Measurements from ENCODE around the gene PTP4A2. TPM values are rescaled to one million over a fixed set of nuclear protein-coding genes. Genes with fewer than 3 reads are reported as not detected.

The PTP4A2 gene
- total RNA-seq, 4 donors from 2014 or later = 160 to 241 (median 173) TPM

- DNase-seq (ENCODE audit: extremely low spot score) = no peak
- intact Hi-C loops (cut with DNase I) = no loop called here
- Histone ChIP-seq H3K4me1 (peaks cover 4 to 17% (median 12%) of the 10 kb centered on the region in 4 donors), H3K4me3 (no peak overlapping the region), H3K9me3 (no peaks in the 10 kb centered on the region), H3K36me3 (no peaks in the 10 kb centered on the region), H3K27ac (replicated peaks in 1 of 4) (peak overlapping the region in 2 of 4 donors; percentile 5 to 46), H3K27me3 (no peaks in the 10 kb centered on the region)
- WGBS = 40% methylated on average over 6 of the region's 6 CpGs
- TF ChIP-seq CTCF (IDR thresholded peaks at IDR 0.05) (peak; percentile 25 to 42 (median 38)), POLR2AphosphoS5 (IDR thresholded peaks at IDR 0.05) (peak in 1 of 2 donors; percentile 33), EP300 (IDR thresholded peaks at IDR 0.05) (no peak), POLR2A (IDR thresholded peaks at IDR 0.05; ENCODE audit: low read depth) (no peak)
Measured at GRCh38 chr1:31977385-31978131, 39.4 kb upstream of the PTP4A2 start.

- Histone ChIP-seq H3K4me1 (peaks cover 4 to 17% (median 12%) of the 10 kb centered on the region in 4 donors), H3K27ac (replicated peaks in 1 of 4) (no peak overlapping the region), H3K9me3 (no peaks in the 10 kb centered on the region), H3K4me3 (no peak overlapping the region), H3K27me3 (no peaks in the 10 kb centered on the region), H3K36me3 (no peaks in the 10 kb centered on the region)
- TF ChIP-seq CTCF (IDR thresholded peaks at IDR 0.05) (no peak), POLR2A (IDR thresholded peaks at IDR 0.05; ENCODE audit: low read depth) (no peak), POLR2AphosphoS5 (IDR thresholded peaks at IDR 0.05) (no peak), EP300 (IDR thresholded peaks at IDR 0.05) (no peak)
- intact Hi-C loops (cut with DNase I) = no loop called here
- WGBS = 93% methylated on average over 1 of the region's 1 CpG
- no peak for DNase-seq (ENCODE audit: extremely low spot score)
Measured at GRCh38 chr1:31976401-31976800, 38.2 kb upstream of the PTP4A2 start.

GRCh38 chr1:31970873-31971272 is 32.7 kb upstream of the PTP4A2 start:
- H3K36me3 ChIP-seq = no peaks in the 10 kb centered on the region
- H3K27me3 ChIP-seq = no peaks in the 10 kb centered on the region
- TF ChIP-seq CTCF (IDR thresholded peaks at IDR 0.05) (no peak), EP300 (IDR thresholded peaks at IDR 0.05) (no peak), POLR2AphosphoS5 (IDR thresholded peaks at IDR 0.05) (no peak)
- no peak overlapping the region for H3K27ac ChIP-seq (replicated peaks in 1 of 4)
- 86% methylated on average over 3 of the region's 3 CpGs for WGBS
- no peaks in the 10 kb centered on the region for H3K9me3 ChIP-seq
- no peak for DNase-seq (ENCODE audit: extremely low spot score)
- H3K4me3 ChIP-seq = no peak overlapping the region
- intact Hi-C loops (cut with DNase I) = no loop called here
- no peaks in the 10 kb centered on the region for H3K4me1 ChIP-seq

GRCh38 chr1:31961536-31961935 is 23.4 kb upstream of the PTP4A2 start:
- no peak for TF ChIP-seq POLR2AphosphoS5 (IDR thresholded peaks at IDR 0.05)
- TF ChIP-seq EP300 (IDR thresholded peaks at IDR 0.05) = no peak
- no peak for TF ChIP-seq CTCF (IDR thresholded peaks at IDR 0.05)
- no peak for TF ChIP-seq POLR2A (IDR thresholded peaks at IDR 0.05; ENCODE audit: low read depth)
- peaks cover 6 to 23% (median 10%) of the 10 kb centered on the region in 4 donors for H3K4me1 ChIP-seq
- H3K36me3 ChIP-seq = no peaks in the 10 kb centered on the region
- WGBS = 84% methylated on average over 8 of the region's 8 CpGs
- no peak for DNase-seq (ENCODE audit: extremely low spot score)
- no peak overlapping the region for H3K4me3 ChIP-seq
- H3K27ac ChIP-seq (replicated peaks in 1 of 4) = no peak overlapping the region
- intact Hi-C loops (cut with DNase I) = loop anchor here (5.0 to 10.0 kb wide), 4 partner anchors 34 to 297 kb away; partner anchors contain the start of genes ADGRB2 and SPOCD1
- no peaks in the 10 kb centered on the region for H3K9me3 ChIP-seq
- no peaks in the 10 kb centered on the region for H3K27me3 ChIP-seq
